Measurements from ENCODE around the gene RTP2.

DNA sequence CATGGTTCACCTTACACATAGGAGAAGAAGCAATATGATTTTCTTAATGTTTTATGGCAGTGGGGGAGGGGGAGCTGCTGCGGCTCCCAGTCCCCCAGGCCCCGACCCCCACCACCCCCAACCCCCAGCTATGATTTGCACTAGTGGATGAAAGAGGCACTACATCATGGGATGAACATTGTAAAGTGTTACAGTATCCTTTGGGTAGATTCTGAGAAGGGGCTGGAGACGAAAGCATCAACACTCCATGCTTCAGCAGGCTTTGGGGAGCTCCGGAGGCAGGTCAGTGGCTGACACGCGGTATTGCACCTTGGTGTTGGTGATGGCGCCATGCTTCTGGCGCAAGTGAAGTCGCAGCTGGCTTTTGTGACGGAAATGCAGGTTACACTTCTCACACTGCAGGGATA, 19.9 kb upstream of the RTP2 start:
- TF ChIP-seq REST (IDR thresholded peaks at IDR 0.05; ENCODE audit: unreplicated experiment) (no peak), CREB1 (CRISPR knock-in tag; IDR thresholded peaks at IDR 0.05; ENCODE audit: low read depth) (no peak), CTCF (conservative IDR thresholded peaks at IDR 0.05; ENCODE audit: low read depth in 2 of 2) (peak; percentile 16 to 36; a peak in 3 of 4 replicates)

All from GM23338 (cell line).